DMS 273 (cell line): Measurements from ENCODE around the gene CNKSR3.
A peak's percentile ranks its signal among the peaks of the same experiment; 100 is the strongest.

Source experiments
- DNase-seq: peaks from one replicate; lab custom pipeline; 2025; ENCODE audit not compliant: unreplicated experiment; lab: John Stamatoyannopoulos, UW

The CNKSR3 gene

GRCh38 chr6:154356690-154357089, 153.8 kb downstream of the CNKSR3 start, which contains the start of gene IPCEF1:
Gene IPCEF1 (minus strand): TSS chr6:154356803. CDS start chr6:154265947, 90,856 bp downstream.
- no peak for DNase-seq

- no peak for DNase-seq
Observed at GRCh38 chr6:154356113-154356512, 154.4 kb downstream of the CNKSR3 start.

GRCh38 chr6:154354265-154354777, 156.2 kb downstream of the CNKSR3 start:
- DNase-seq = no peak

GRCh38 chr6:154353626-154354025, 156.9 kb downstream of the CNKSR3 start:
- DNase-seq = no peak

- DNase-seq = no peak
Observed at GRCh38 chr6:154352898-154353585, 157.4 kb downstream of the CNKSR3 start.

- no peak for DNase-seq
Observed at GRCh38 chr6:154350293-154350692, 160.2 kb downstream of the CNKSR3 start.

- no peak for DNase-seq
Observed at GRCh38 chr6:154347981-154348380, 162.5 kb downstream of the CNKSR3 start.

GRCh38 chr6:154345811-154346210, 164.7 kb downstream of the CNKSR3 start:
- DNase-seq = no peak

GRCh38 chr6:154343473-154344308, 166.8 kb downstream of the CNKSR3 start:
- peak; percentile 86 for DNase-seq

GRCh38 chr6:154341871-154342270, 168.6 kb downstream of the CNKSR3 start:
- no peak for DNase-seq

GRCh38 chr6:154341336-154341735, 169.1 kb downstream of the CNKSR3 start:
- no peak for DNase-seq
